ENCODE measurements around the gene B3GALNT2.
"Not testable (repeated sequence)": the region's sequence is repeated elsewhere in the genome, so short reads cannot be mapped to it uniquely, and the experiment has no call there.

B3GALNT2 gene

DNA sequence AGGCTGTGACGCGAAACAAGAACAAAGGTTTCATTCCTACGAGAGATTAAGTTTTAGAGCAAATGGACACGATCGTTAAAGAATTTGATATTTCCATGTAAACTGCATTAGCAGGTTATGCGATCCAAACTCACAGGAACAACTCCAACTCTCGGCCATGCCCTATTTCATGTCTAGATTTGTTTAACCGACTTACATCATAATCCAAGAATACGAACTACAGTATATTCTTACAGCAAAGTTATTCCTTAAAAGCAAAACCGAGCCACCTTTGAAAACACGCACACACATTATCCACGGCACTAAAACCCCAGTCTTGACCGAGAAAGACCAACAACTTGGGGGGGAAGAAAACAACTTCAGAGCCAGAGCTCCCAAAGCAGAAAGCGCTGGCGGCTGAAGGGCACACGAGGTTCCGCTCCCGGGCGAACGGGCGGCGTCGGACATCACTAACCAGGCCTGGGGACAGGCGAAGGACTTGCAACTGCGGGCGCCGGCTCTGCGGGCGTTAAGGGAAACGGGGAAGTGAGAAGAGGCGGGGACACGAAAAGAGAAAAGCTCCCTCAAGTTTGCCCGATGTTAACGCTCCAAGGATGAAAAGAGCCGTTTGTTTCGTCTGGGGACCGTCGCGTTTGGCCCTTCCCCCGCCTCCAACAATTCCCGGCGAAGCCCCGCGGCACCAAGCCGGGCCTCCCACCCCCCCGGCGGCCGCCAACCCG is 690 bp downstream of the B3GALNT2 start:
- DNase-seq: peak; percentile 41

DNA sequence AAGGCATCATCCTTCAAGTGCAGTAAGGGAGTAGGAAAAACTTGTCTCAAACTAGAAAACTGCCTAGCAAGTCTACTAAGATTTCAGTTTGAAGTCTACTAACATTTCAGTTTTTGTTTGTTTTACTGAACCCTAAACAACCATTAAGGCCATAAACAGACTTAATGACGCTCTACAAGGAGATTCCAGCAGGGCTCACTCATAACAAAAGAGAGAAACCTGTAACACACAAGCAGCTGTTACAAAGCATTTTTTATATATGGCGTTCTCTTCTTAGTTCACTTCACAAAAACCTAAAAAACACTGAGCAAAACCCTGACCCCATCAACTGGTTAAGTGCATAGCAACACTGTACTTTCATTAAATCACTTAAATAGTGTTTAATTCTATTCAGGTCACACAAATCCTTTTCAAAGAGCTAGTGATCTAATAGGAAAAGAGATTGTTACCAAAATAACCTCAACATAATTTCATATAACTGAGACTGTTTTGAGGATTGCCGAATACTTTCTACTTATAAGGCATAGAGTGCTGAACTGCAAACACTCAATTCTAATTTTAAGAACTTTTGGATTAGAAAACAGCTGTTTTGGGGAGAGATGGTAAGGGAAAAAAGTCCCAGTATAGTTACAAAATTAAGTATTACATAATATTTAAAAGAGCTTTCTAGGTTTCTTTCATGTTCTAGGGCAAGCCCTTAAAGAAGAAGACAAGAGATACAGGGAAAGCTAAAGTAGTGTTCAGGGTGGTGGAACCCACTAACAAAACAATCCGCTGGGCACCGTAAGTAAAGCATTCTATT is 1.4 kb downstream of the B3GALNT2 start:
- DNase-seq: no peak

DNA sequence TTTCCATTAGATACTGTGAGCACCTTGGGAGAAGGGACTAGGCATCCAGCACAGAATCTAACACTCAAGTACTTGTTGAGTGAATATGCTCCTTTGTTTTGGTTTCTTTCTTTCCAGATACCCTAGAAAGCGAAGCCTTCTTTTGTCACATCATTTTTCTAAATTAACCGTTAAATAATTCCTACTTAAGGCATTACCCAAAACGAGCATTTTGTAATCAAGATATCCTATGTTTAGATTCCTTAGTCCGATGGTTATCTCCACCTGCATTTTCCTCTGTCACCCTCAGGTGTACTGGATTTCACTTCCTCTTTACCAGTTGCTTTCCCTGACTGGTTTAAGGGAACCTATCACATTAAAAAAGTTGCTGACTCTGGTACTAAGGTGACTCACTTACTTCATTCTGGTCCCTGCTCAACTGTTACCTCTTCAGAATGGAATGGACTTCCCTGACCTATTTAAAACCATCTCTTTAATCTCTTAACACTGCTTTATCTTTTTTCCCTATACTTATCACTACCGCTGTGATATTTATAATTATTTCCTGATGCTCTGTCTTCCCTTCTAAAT is 3.2 kb downstream of the B3GALNT2 start:
- DNase-seq: no peak

DNA sequence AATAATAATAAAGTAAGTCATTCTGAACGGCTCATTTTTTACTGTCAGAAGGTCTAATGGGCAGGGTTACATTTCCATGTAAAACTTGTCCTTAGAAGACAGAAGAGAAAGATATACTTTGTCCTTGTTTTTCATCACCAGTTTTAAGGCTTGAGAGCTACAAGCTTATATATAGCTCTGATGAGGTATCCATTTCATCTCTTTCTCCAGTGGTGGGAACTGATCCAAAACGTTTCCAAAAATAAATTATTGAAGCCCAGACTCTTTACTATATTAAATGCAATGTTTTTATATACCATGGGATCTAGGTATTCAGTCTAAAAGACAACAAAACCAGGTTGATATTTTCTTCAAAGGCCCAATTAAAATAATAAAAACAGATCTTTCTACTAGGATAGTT is 8.7 kb downstream of the B3GALNT2 start:
- DNase-seq: no peak

DNA sequence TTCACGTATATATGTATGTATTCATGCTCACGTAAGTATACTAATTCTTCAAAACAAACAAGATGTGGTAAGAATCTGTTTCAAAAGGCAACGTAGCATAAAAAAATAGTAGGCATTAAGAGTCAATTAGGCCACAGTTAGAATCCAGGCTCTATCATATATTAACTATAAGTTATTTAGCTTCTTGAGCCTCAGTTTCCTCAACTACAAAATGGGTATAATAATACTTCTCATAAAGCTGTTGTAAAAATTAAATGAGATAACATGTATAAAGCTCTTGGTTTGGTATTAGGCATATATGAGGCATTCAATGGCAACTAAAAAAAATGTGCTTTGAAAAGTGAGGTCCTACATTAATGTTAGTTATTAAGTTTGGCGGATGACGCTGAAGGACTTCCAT is 9.2 kb downstream of the B3GALNT2 start:
- no peak for DNase-seq

DNA sequence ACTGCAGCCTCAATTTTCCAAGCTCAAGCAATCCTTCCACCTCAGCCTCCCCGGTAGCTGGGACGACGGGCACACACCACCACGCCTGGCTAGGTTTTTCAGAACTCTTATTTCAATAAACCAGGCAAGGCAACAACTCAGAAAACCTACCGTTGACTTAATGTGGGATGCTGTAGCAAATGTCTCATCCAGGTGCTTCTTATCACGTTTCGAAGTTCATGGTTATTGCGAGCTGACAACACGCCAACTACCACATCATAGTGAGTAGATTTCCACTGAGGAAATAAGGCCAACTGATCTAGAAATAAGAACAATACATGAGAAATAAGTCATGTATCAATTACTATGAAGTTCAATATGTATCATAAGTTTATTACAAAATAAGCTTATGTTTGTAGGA is 9.7 kb downstream of the B3GALNT2 start:
- DNase-seq: no peak

DNA sequence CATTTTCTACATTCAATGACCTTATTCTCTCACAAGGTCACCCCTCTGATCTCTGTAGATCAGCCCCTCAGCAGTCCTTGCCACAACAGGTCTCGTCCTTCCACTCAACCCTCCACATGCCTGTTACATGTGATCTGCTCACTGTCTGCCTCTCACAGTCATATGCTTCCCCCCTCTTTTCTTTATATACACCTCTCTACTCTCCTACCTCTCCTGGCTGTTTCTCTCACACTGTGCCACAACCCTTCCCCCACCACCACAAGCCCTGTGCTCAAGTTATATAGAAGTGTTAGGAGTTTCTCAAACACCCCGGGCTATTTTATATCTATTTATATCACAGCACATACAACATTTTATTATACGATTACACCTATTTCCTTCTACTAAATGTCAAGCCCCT is 12.6 kb downstream of the B3GALNT2 start:
- no peak for DNase-seq

DNA sequence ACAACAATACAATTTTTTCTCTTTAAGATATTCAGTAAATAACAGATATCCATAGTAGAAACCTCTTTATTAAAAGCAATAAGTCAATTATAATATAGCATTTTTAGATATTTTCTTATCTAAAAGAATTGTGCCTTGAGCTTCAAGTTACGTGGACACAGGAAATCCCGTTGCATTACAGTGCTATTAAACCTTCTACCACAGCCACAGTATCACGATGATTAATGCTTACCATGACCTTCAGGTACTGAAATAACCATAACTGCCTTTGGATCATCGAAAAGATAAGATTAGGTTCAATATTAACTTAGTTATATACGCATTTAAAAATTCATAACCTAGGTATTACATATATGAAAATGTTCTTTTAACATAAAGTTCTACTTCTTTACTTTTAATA is 17.9 kb downstream of the B3GALNT2 start:
- DNase-seq: no peak

DNA sequence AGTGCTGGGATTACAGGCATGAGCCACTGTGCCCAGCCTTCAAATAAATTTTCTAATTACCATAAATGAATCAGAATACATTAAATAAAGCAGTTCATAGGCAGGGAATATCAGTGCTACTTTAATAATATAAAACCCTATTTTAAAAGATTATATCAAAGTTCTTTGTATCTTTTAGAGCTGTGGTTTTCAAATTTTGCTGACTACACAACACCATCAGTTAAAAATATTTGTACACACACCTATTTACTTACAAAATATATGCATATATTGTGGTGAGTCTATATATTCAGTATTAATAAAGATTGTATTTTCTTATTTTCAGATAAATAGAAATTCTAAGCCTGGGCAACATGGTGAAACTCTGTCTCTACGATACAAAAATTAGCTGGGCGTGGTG is 18.7 kb downstream of the B3GALNT2 start:
- DNase-seq: no peak

DNA sequence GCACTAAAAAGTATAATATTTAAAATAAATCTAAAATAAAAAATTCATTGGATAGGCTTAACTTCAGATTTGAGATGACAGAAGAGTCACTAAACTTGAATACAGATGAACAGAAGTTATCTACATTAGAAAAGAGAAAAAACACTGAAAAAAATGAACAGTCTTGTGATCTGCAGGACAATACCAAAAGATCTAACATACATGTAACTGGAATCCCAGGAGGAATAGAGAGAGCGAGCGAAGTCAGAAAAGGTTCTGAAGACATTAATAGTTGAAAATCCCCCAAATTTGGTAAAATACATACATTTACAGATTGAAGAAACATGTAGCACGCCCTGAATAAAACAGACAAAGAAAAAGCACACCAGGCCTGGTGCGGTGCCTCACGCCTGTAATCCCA is 21.2 kb downstream of the B3GALNT2 start:
- no peak for DNase-seq

DNA sequence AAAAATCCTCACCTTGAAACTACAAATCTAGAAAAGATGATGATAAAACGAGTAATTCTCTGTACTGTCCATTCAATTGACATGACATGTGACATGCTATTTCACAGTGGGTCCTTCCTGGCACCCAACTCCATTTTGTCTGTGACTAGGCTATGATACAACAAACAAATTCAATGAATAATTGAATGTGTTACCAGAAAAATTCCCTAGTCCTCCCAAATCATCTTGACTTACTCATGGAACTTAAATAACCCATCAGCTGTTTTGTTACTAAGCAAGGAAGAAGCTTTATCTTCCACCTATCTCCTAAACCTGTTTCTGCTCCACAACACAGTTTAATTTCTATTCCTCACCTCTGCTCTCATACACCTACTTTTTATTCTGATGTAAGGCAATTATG is 30.4 kb downstream of the B3GALNT2 start:
- no peak for DNase-seq

DNA sequence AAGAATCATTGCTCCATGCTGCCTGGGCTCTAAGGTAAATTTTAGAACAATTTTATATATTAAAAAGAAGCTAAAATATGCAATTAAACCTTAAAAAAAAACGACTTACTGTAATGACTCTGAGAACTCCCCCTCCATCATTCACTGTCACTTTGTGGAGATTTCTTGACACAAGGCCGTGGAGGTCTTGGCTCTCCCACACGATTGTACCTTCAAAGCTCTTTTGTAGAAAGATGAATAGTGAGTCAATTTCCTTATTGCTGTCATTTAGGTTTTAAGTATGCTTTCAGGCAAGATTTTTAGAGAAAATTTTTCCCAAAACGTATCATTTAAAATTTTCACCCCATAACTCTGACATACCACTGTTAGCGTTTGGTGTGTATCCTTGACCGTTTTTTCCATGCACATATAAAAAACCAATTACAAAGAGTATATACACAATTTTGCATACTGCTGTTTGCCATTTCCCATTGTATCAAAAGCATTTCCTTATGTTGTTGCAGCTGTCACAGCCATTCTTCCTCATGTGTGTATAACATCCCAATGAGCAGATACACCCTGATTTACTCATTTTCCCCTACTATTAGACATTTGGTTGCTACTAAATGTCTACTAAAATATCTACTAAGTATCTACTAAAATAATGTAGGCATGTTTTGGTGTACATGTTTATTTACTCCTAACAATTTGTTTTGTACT is 33.4 kb downstream of the B3GALNT2 start:
- DNase-seq: no peak

DNA sequence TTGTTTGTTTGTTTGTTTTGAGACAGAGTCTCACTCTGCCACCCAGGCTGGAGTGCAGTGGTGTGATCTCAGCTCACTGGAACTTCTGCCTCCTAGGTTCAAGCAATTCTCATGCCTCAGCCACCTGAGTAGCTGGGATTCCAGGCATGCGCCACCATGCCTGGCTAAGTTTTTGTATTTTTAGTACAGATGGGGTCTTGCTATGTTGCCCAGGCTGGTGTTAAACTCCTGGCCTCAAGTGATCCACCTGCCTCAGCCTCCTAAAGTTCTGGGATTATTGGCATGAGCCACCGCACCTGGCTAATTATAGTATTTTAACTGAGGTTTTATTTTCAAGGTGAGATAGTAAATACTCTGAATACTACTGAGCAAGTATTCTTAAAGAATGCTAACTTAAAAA is 34.4 kb downstream of the B3GALNT2 start:
- not testable (repeated sequence) for DNase-seq

DNA sequence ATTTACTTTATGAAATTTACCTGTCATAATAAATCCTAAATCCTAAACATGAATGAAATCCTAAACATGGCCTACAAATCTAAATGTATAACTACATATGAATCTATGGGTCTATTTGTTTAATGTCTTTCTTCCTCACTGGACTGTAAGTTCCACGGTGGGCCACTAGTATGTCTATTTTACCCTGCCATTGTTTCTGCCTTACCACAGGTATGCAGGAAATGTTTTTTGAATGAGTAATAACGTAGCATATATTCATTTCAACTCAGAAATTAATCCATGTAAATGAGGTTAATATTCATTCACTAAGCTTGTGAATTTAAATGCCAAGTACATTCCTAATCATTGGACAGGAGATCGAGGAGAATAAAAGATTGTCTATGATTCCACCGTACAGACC is 35.3 kb downstream of the B3GALNT2 start:
- DNase-seq: no peak

DNA sequence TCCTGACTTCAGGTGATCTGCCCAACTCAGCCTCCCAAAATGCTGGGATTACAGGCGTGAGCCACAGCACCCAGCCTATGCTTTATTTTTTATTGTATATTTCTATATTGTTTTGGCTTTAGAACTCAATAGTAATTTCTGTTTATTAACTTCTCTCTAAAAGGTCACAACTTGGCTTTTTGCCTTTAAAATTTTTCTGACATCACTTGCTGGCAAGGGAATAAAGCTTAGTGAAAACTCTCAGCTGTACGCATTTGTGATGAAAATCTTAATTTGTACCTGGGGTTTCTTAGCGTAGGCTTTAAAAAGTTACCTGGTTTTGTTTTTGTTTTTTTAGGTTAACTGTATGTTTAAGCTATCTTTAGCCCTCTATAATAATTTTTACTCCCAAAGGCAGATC is 36.2 kb downstream of the B3GALNT2 start:
- DNase-seq: no peak

DNA sequence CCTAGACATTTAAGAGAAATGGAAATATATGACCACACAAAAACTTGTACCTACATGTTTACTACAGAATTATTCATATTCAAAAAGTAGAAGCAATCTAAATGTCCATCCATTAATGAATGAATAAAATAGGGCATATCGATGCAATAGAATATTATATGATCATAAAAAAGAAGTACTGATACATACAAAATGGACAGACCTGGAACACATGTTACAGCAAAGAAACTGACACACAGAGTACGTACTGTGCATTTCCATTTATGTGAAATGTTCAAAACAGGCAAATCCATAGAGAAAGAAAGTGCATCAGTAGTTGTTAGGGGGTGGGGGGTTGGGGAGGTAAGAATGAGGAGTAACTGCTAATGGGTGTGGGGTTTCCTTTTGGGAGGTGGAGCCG is 39.2 kb downstream of the B3GALNT2 start:
- DNase-seq: no peak

DNA sequence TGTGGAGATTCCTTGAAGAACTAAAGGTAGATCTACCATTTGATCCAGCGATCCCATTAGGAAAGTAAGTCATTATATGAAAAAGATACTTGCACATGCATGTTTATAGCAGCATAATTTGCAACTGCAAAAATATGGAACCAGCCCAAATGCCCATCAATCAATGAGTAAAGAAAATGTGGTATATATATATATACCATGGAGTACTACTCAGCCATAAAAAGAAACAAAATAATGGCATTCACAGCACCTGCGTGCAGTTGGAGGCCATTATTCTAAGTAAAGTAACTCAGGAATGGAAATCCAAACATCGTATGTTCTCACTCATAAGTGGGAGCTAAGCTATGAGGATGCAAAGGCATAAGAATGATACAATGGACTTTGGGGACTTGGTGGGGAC is 41.4 kb downstream of the B3GALNT2 start:
- not testable (repeated sequence) for DNase-seq

DNA sequence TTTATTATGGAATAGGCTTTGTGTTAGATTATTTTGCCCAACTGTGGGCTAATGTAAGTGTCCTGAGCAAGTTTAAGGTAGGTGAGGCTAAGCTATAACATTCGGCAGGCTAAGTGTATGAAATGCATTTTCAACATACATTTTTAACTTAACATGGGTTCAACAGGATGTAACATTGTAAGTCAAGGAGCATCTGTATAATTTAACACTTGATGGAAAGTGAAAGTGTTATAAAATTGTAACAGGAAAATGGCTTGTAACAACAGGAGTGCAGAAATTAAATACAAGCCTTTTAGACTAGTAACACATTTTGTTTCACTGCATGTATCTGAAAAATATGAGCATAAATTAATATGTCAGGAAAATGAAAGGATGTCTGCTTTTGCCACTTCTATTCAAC is 42.3 kb downstream of the B3GALNT2 start:
- DNase-seq: no peak

DNA sequence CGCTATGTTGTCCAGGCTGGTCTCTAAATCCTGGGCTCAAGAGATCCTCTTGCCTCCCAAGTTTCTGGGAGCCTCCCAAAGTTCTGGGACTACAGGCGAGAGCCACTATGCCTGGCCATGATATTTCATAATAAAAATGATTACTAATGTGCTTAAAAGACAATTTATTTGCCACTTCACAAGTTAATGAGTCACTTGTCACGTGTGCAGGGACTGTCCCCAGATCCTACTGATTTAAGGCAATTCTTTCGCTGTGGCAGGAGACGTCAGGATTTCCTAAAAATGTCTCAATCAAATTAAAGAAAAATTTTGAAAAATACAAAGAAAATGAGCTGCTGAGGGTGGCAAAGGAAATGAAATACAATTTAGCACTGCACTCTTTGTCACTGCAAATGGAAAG is 43.5 kb downstream of the B3GALNT2 start:
- no peak for DNase-seq

DNA sequence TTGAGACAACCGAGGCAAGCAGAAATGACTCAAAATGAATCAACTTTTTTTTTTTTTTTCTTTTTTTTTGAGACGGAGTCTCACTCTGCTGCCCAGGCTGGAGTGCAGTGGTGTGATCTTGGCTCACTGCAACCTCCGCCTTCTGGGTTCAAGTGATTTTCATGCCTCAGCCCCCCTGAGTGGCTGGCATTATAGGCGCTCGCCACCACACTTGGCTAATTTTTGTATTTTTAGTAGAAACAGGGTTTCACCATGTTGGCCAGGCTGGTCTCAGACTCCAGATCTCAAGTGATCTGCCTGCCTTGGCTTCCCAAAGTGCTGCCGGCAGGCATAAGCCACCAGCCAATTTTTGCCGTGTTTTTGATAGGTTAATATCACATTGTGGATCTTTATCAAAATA is 46.4 kb downstream of the B3GALNT2 start:
- DNase-seq: not testable (repeated sequence)

DNA sequence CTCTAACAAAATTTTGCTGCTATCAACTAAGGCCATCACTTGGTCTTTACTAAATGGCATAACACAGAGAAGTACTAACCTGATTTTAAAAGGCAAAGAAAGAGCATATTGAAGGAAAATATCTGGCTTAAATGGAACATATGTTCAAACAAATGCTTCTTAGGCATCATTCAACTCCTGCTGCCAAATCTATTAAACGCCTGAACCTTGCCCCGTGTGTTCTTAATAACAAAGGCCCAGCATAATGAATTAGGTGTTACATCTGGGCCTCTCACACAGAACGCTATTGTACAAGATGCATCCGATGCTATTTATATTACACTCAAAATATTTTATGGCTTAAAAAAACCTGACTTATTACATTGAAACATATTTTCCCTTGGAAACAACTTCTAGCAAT is 48.4 kb downstream of the B3GALNT2 start:
- DNase-seq: no peak

DNA sequence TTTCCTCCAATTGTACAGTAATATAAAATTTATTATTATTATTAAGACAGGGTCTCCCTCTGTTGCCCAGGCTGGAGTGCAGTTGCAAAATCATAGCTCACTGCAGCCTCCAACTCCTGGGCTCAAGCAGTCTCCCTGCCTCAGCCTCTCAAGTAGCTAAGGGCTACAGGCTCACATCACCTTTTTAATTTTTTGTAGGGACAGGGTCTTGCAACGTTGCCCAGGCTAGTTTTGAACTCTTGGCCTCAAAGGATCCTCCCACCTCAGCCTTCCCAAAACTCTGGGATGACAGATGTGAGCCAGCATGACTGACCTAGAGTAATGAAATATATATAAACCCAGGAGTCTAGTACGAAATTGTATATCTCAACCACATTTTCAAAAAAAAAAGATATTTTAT is 49.2 kb downstream of the B3GALNT2 start:
- DNase-seq: no peak

DNA sequence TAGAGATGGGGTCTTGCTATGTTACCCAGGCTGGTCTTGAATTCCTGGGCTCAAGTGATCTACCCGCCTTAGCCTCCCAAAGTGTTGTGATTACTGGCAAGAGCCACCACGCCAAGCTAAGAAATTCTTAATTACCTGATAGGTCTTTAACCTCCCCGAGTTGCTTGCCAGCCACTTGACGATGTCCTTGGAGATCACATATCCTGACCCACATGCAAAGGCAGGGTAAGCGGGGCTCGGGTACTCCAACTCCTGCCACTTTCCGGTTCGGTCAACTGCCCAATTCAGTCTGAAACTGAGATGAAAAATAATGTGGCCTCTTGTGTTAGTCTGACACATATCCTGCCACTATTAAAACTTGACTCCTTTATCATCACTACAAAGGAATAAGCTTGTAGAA is 50.2 kb downstream of the B3GALNT2 start:
- no peak for DNase-seq
